Mesodermal cell (in vitro differentiated cells): ENCODE results near the gene MKKS.

Source experiments
- H3K27ac ChIP-seq: 2 replicates; pipeline ENCODE4 v1.7.0; 2013; ENCODE audit warnings: mild to moderate bottlenecking, low read depth, low read length, moderate library complexity; ENCODE audit not compliant: severe bottlenecking
- H3K36me3 ChIP-seq: 2 replicates; pipeline ENCODE4 v1.7.1; 2013; ENCODE audit warnings: mild to moderate bottlenecking, low read length, moderate library complexity; ENCODE audit not compliant: control insufficient read depth, insufficient read depth
- H3K4me1 ChIP-seq: one replicate; pipeline ENCODE4 v1.7.1; 2013; ENCODE audit warnings: mild to moderate bottlenecking, low read length; ENCODE audit not compliant: insufficient read depth, control insufficient read depth, poor library complexity, severe bottlenecking
- H3K4me3 ChIP-seq: 2 replicates; pipeline ENCODE4 v1.7.0; 2013; ENCODE audit warnings: low read length, control low read depth, mild to moderate bottlenecking; ENCODE audit not compliant: insufficient read depth, poor library complexity, severe bottlenecking; ENCODE audit errors: extremely low read depth
- H3K9me3 ChIP-seq: 2 replicates; pipeline ENCODE4 v1.7.1; 2013; ENCODE audit warnings: mild to moderate bottlenecking, low read length, moderate library complexity; ENCODE audit not compliant: control insufficient read depth
- WGBS, 2 experiments: methylation state at CpG; one replicate each; pipeline ENCODE4 v1.1.5; 2013; ENCODE audit warnings: missing lambda C conversion rate in 2 of 2; ENCODE audit not compliant: insufficient coverage in 2 of 2; 5-methylcytosine and 5-hydroxymethylcytosine counted together

MKKS gene

GRCh38 chr20:10469056-10469455, 35.0 kb upstream of the MKKS start:
- no peaks in the 10 kb centered on the region for H3K9me3 ChIP-seq
- H3K4me1 ChIP-seq = peaks cover 52% of the 10 kb centered on the region
- WGBS, 2 experiments = 75 to 100% methylated on average over 1 to 2 of the region's 2 CpGs
- H3K27ac ChIP-seq = no peak overlapping the region
- no peaks in the 10 kb centered on the region for H3K36me3 ChIP-seq
- no peak overlapping the region for H3K4me3 ChIP-seq

GRCh38 chr20:10468340-10468845, 34.4 kb upstream of the MKKS start:
- WGBS, 2 experiments = 17 to 22% methylated on average over 2 of the region's 2 CpGs
- H3K4me3 ChIP-seq = no peak overlapping the region
- H3K27ac ChIP-seq = peak overlapping the region; percentile 93
- peaks cover 5% of the 10 kb centered on the region for H3K36me3 ChIP-seq
- H3K9me3 ChIP-seq = no peaks in the 10 kb centered on the region
- peaks cover 52% of the 10 kb centered on the region for H3K4me1 ChIP-seq

GRCh38 chr20:10467681-10468339, 33.8 kb upstream of the MKKS start:
- 11 to 39% methylated on average over 2 of the region's 3 CpGs for WGBS, 2 experiments
- H3K36me3 ChIP-seq = peaks cover 5% of the 10 kb centered on the region
- H3K4me1 ChIP-seq = peaks cover 52% of the 10 kb centered on the region
- no peak overlapping the region for H3K4me3 ChIP-seq
- peak overlapping the region; percentile 93 for H3K27ac ChIP-seq
- H3K9me3 ChIP-seq = peaks cover 4% of the 10 kb centered on the region

- H3K4me3 ChIP-seq = no peak overlapping the region
- WGBS, 2 experiments = 40% methylated on average over 1 of the region's 3 CpGs; no CpG with 5 or more reads in 1 of the 2 experiments
- H3K27ac ChIP-seq = peak overlapping the region; percentile 93
- H3K9me3 ChIP-seq = peaks cover 5% of the 10 kb centered on the region
- peaks cover 58% of the 10 kb centered on the region for H3K4me1 ChIP-seq
- H3K36me3 ChIP-seq = peaks cover 5% of the 10 kb centered on the region
These were observed 32.8 kb upstream of the MKKS start for GRCh38 chr20:10466855-10467254.

GRCh38 chr20:10466325-10466724, 32.3 kb upstream of the MKKS start:
- peak overlapping the region; percentile 93 for H3K27ac ChIP-seq

GRCh38 chr20:10465135-10465534, 31.1 kb upstream of the MKKS start:
- H3K4me1 ChIP-seq = peaks cover 53% of the 10 kb centered on the region
- H3K36me3 ChIP-seq = peaks cover 5% of the 10 kb centered on the region
- WGBS, 2 experiments = no CpG with 5 or more reads among the region's 3 CpGs
- no peak overlapping the region for H3K4me3 ChIP-seq
- H3K27ac ChIP-seq = peak overlapping the region; percentile 37
- peaks cover 5% of the 10 kb centered on the region for H3K9me3 ChIP-seq

More at GRCh38 chr20:10466325-10466724, 32.3 kb upstream of the MKKS start:
- H3K36me3 ChIP-seq = peaks cover 5% of the 10 kb centered on the region
- peaks cover 58% of the 10 kb centered on the region for H3K4me1 ChIP-seq
- 0% methylated on average over 3 of the region's 4 CpGs; no CpG with 5 or more reads in 1 of the 2 experiments for WGBS, 2 experiments
- H3K4me3 ChIP-seq = no peak overlapping the region
- H3K9me3 ChIP-seq = peaks cover 5% of the 10 kb centered on the region

- Histone ChIP-seq H3K4me3 (no peak overlapping the region), H3K4me1 (peaks cover 41% of the 10 kb centered on the region), H3K27ac (no peak overlapping the region), H3K9me3 (peaks cover 5% of the 10 kb centered on the region), H3K36me3 (peaks cover 5% of the 10 kb centered on the region)
- WGBS, 2 experiments = 100% methylated on average over 2 of the region's 2 CpGs
These were observed 29.6 kb upstream of the MKKS start for GRCh38 chr20:10463622-10464021.

GRCh38 chr20:10462516-10462915, 28.5 kb upstream of the MKKS start:
- H3K9me3 ChIP-seq = peaks cover 5% of the 10 kb centered on the region
- peaks cover 30% of the 10 kb centered on the region for H3K4me1 ChIP-seq
- H3K27ac ChIP-seq = no peak overlapping the region

GRCh38 chr20:10461495-10461894, 27.5 kb upstream of the MKKS start:
- peaks cover 22% of the 10 kb centered on the region for H3K4me1 ChIP-seq
- no peak overlapping the region for H3K4me3 ChIP-seq
- H3K9me3 ChIP-seq = peaks cover 5% of the 10 kb centered on the region
- peaks cover 5% of the 10 kb centered on the region for H3K36me3 ChIP-seq
- no peak overlapping the region for H3K27ac ChIP-seq
- 100% methylated on average over 1 to 2 of the region's 2 CpGs for WGBS, 2 experiments

More at GRCh38 chr20:10462516-10462915, 28.5 kb upstream of the MKKS start:
- peaks cover 5% of the 10 kb centered on the region for H3K36me3 ChIP-seq
- H3K4me3 ChIP-seq = no peak overlapping the region

- H3K9me3 ChIP-seq = no peaks in the 10 kb centered on the region
- H3K27ac ChIP-seq = no peak overlapping the region
- no peak overlapping the region for H3K4me3 ChIP-seq
- H3K36me3 ChIP-seq = no peaks in the 10 kb centered on the region
- no peaks in the 10 kb centered on the region for H3K4me1 ChIP-seq
These were observed 20.2 kb upstream of the MKKS start for GRCh38 chr20:10454151-10454750.

- Histone ChIP-seq H3K36me3 (no peaks in the 10 kb centered on the region), H3K4me3 (no peak overlapping the region), H3K27ac (no peak overlapping the region), H3K4me1 (no peaks in the 10 kb centered on the region), H3K9me3 (no peaks in the 10 kb centered on the region)
- 100% methylated on average over 1 of the region's 5 CpGs; no CpG with 5 or more reads in 1 of the 2 experiments for whole genome bisulfite sequencing, 2 experiments
These were observed 19.2 kb upstream of the MKKS start for GRCh38 chr20:10453241-10453640.
